SH-SY5Y (cell line): ENCODE results near the gene UBXN2A.

ENCODE experiments used
- GATA2 ChIP-seq: IDR thresholded peaks from 2 replicates; pipeline ENCODE4 v1.6.1; 2011; ENCODE audit warnings: mild to moderate bottlenecking, low read depth, low read length
- GATA3 ChIP-seq: IDR thresholded peaks from 2 replicates; pipeline ENCODE4 v1.6.1; 2011; ENCODE audit warnings: low read depth, mild to moderate bottlenecking, low read length, moderate library complexity

Gene UBXN2A, protein sequence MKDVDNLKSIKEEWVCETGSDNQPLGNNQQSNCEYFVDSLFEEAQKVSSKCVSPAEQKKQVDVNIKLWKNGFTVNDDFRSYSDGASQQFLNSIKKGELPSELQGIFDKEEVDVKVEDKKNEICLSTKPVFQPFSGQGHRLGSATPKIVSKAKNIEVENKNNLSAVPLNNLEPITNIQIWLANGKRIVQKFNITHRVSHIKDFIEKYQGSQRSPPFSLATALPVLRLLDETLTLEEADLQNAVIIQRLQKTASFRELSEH

GRCh38 chr2:23939987-23940717, at the start of gene UBXN2A:
TSS of gene UBXN2A (plus strand) at chr2:23940463. CDS start at chr2:23958315, 17,852 bp downstream.
- no peak for TF ChIP-seq GATA3
- TF ChIP-seq GATA2: no peak

DNA sequence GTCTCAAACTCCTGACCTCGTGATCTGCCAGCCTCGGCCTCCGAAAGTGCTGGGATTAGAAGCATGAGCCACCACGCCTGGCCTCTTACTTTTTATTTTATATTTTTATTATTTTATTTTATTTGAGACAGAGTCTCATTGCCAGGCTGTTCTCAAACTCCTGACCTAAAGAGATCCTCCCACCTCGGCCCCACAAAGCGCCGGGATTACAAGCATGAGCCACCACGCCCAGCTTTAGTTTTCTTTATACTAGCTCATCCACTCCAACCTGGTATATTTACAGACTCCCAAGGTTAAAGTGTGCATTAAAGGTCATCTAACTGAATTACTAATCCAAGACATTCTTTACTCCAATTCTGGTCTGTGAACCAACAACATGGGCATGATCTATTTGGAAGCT, 40.1 kb upstream of the UBXN2A start:
- TF ChIP-seq GATA2 (no peak), GATA3 (no peak)

- no peak for TF ChIP-seq GATA3
- no peak for TF ChIP-seq GATA2
These were observed 39.5 kb upstream of the UBXN2A start for GRCh38 chr2:23900541-23901322.

- no peak for TF ChIP-seq GATA2
- no peak for TF ChIP-seq GATA3
These were observed 38.1 kb upstream of the UBXN2A start for GRCh38 chr2:23901966-23902846.

DNA sequence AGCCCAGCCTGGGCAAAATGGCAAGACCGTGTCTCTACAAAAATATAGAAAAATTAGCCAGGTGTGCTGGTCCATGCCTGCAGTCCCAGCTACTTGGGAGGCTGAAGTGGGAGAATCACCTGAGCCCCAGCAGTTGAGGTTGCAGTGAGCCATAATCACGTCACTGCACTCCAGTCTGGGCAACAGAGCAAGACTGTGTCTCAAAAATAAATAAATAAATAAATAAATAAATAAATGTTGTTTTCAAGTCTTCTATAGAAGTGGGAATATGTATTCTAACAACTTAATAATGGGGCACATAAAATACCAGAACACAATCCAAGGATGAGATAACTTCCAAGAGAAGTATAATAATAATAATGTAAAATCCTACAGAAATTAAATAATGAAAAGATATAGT, 37.2 kb upstream of the UBXN2A start:
- TF ChIP-seq GATA3 (no peak), GATA2 (no peak)

DNA sequence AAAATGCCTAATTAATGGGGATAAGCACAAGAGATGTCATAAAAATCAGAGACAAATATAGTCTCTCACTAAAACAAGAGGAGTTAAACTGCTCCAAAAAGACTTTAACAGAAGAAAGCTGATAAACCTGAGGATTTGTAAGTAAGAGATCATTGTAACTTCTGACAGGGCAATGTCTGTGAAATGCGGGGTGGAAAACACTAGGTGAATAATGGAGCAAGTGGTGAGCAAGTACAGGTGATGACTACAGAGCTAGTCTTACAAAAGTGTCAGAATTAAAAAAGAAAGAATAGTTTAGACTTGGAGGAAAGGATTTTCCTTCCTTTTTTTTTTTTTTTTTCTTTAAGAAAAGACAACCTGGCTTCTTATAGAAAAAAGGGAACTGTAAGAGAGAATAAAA, 36.0 kb upstream of the UBXN2A start:
- no peak for TF ChIP-seq GATA3
- no peak for TF ChIP-seq GATA2

GRCh38 chr2:23904692-23905091, 35.6 kb upstream of the UBXN2A start:
- no peak for TF ChIP-seq GATA3
- TF ChIP-seq GATA2: no peak

GRCh38 chr2:23905155-23905554, 35.1 kb upstream of the UBXN2A start:
- TF ChIP-seq GATA2: no peak

DNA sequence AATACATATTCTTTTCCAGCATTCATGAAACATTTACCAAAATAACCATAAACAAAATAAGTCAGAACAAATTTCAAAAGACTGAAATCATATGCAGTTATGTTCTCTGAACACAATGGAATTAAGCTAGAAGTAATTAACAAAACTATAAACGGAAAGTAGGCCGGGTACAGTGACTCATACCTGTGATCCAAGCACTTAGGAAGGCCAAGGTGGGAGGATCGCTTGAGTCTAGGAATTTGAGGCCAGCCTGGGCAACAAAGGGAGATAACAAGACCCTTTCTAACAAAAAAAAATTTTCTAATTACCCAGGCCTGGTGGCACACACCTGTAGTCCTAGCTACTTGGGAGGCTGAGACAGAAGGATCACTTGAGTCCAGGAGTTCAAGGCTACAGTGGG, 28.2 kb upstream of the UBXN2A start:
- no peak for TF ChIP-seq GATA2
- TF ChIP-seq GATA3: no peak

- TF ChIP-seq GATA2 (no peak), GATA3 (no peak)
These were observed 24.9 kb upstream of the UBXN2A start for GRCh38 chr2:23915327-23915726.

DNA sequence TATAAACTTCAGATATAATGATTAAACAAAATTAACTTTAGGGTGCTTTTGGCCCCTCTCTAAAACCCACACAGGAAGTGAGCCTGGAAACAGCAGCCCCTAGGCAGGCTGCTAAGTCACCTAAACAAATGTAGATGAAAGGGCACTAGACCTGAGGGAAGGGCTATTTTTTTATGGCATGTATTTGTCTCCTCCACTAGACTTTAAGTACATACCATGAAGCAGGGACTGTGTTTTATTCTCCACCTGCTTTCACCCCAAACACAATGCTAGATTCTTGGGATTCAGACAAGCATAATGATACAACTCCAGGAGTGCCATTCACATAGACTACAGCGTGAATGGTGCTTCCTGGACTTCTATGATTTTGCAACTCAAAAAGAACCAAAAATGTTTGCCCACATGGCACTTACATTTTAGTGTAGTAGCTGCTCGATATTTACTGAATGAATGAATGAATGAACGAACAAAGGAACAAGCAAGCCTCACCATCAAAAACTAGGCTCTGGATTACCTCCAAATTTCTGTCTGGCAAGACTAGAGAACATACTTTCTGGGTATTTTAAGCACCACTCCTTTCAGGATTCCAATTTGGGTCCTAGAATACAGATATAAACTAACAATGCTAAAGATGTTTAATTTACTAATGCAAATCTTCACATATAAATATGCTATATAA, 23.4 kb upstream of the UBXN2A start:
- no peak for TF ChIP-seq GATA2
- no peak for TF ChIP-seq GATA3

- no peak for TF ChIP-seq GATA2
- no peak for TF ChIP-seq GATA3
These were observed 21.3 kb upstream of the UBXN2A start for GRCh38 chr2:23918837-23919489.
